ENCODE measurements around the gene ABCA4. TPM values are rescaled to one million over a fixed set of nuclear protein-coding genes. Genes with fewer than 3 reads are reported as not detected.

ABCA4 gene
- total RNA-seq, 1 donor from 2014 or later: 2.1 TPM

DNA sequence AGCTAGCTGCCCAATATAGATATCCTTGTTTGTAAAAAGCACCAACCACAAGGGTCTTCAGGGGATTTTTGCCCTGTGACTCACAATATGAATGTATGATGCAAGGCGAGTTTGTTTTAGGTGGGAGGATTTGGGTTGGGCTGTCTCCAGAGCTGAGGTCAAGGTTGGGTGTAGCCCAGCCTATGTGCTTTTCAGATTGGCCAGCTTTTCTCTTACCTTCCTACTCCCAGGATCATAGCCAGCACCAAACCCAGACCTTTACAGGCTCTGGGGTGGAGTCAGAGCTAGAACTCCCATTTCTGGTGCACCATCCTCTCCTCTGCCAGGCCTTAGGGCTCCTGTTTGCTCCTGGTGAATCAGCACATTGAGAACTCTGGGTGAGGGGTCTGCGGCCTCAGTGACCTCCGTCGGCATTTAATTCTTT is 156.2 kb downstream of the ABCA4 start:
- no peak overlapping the region for H3K4me3 ChIP-seq (ENCODE audit: low read length in 3 of 3)
- H3K9ac ChIP-seq (ENCODE audit: low read depth in 1 of 3, low read length in 3 of 3): no peak overlapping the region
- peaks cover 16 to 37% (median 35%) of the 10 kb centered on the region in 3 donors for H3K4me1 ChIP-seq (ENCODE audit: control insufficient read depth in 3 of 3, insufficient read depth in 3 of 3, low read length in 3 of 3)
- H3K36me3 ChIP-seq (ENCODE audit: control insufficient read depth in 3 of 3, insufficient read depth in 3 of 3, low read length in 3 of 3): no peaks in the 10 kb centered on the region
- no peaks in the 10 kb centered on the region for H3K27me3 ChIP-seq (ENCODE audit: control insufficient read depth in 3 of 3, insufficient read depth in 3 of 3, low read length in 3 of 3)
- H3K9me3 ChIP-seq (ENCODE audit: control insufficient read depth in 3 of 3, low read length in 3 of 3): no peaks in the 10 kb centered on the region
- no peak overlapping the region for H3K27ac ChIP-seq (ENCODE audit: low read depth, low read length)

DNA sequence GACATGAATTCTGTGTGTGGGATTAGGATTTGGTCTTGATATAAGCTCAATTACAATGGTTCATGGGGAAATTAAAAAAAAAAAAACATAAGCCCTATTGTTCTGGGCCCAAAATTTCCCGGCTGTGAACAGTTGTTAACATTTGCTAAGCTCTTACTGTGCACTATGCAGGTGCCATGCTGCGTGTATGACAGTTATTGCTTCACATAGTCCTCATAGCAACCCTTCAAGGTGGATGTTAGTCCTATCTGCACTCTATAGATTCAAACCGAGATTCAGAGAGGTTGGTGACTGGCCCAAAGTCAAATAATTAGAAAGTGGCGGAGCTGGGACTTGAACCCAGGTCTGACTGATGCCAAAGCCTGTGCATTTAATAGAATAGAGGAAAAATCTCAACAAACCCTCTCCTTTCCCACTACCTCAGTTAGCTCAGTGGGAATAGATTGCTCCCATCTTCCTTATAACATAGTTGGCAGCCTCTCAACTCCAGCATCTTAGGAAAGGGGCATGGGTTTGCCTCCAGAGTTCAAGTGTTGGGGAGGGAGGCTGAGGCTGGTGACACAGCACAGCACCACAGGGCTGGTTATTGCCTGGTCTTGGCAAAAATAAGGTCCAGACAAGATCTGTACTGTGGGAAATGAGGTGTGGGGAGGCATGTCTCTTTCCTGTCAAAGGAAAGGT is 156.7 kb downstream of the ABCA4 start:
- no peaks in the 10 kb centered on the region for H3K27me3 ChIP-seq (ENCODE audit: control insufficient read depth in 3 of 3, insufficient read depth in 3 of 3, low read length in 3 of 3)
- no peaks in the 10 kb centered on the region for H3K36me3 ChIP-seq (ENCODE audit: control insufficient read depth in 3 of 3, insufficient read depth in 3 of 3, low read length in 3 of 3)
- no peaks in the 10 kb centered on the region for H3K9me3 ChIP-seq (ENCODE audit: control insufficient read depth in 3 of 3, low read length in 3 of 3)
- no peak overlapping the region for H3K4me3 ChIP-seq (ENCODE audit: low read length in 3 of 3)
- no peak overlapping the region for H3K27ac ChIP-seq (ENCODE audit: low read depth, low read length)
- H3K4me1 ChIP-seq (ENCODE audit: control insufficient read depth in 3 of 3, insufficient read depth in 3 of 3, low read length in 3 of 3): peaks cover 13 to 32% (median 30%) of the 10 kb centered on the region in 3 donors
- no peak overlapping the region for H3K9ac ChIP-seq (ENCODE audit: low read depth in 1 of 3, low read length in 3 of 3)

DNA sequence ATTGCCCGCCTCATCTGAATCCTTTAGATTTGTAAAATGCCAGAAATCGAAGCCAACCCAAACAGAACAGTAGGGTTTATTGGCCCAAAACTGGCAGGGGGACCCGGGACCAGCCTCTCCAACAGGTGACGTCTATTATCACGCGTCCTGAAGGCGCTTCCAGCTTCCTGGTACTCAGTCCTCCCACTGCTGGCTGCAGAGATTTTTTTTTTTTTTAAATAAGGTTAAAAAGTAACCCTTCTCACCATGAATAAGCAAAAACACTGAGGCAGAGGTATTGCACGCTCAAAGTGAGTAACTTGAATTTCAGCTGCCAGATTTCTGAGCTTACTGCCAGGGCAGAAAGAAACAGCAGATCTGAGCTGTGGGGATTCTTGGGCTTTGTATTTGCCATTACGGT is 157.4 kb downstream of the ABCA4 start:
- Histone ChIP-seq H3K36me3 (ENCODE audit: control insufficient read depth in 3 of 3, insufficient read depth in 3 of 3, low read length in 3 of 3) (no peaks in the 10 kb centered on the region), H3K4me1 (ENCODE audit: control insufficient read depth in 3 of 3, insufficient read depth in 3 of 3, low read length in 3 of 3) (peaks cover 13 to 27% (median 27%) of the 10 kb centered on the region in 3 donors), H3K27ac (ENCODE audit: low read depth, low read length) (no peak overlapping the region), H3K9me3 (ENCODE audit: control insufficient read depth in 3 of 3, low read length in 3 of 3) (no peaks in the 10 kb centered on the region), H3K4me3 (ENCODE audit: low read length in 3 of 3) (no peak overlapping the region), H3K9ac (ENCODE audit: low read depth in 1 of 3, low read length in 3 of 3) (no peak overlapping the region), H3K27me3 (ENCODE audit: control insufficient read depth in 3 of 3, insufficient read depth in 3 of 3, low read length in 3 of 3) (no peaks in the 10 kb centered on the region)

DNA sequence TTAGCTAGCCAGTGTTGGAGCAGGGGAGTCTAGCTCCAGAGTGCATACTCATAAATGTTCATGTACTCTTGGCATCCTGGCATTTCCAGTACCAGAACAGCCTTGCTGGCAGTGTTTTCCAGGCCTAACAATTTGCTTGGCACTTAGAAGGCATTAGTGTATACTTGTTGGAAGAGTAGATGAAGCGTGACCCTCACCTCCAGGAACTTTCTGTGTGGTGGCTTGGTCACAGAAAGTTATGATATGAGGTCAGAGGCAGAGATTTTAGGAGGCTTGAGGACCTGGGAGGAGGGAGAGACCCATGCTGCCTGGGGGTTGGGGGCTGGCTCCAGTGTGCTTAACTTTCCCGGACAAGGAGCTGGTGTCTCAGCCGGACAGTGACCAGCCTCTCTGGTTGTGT is 159.0 kb downstream of the ABCA4 start:
- Histone ChIP-seq H3K27ac (ENCODE audit: low read depth, low read length) (no peak overlapping the region), H3K36me3 (ENCODE audit: control insufficient read depth in 3 of 3, insufficient read depth in 3 of 3, low read length in 3 of 3) (no peaks in the 10 kb centered on the region), H3K9ac (ENCODE audit: low read depth in 1 of 3, low read length in 3 of 3) (no peak overlapping the region), H3K9me3 (ENCODE audit: control insufficient read depth in 3 of 3, low read length in 3 of 3) (no peaks in the 10 kb centered on the region), H3K4me1 (ENCODE audit: control insufficient read depth in 3 of 3, insufficient read depth in 3 of 3, low read length in 3 of 3) (peaks cover 5 to 16% (median 15%) of the 10 kb centered on the region in 3 donors), H3K4me3 (ENCODE audit: low read length in 3 of 3) (no peak overlapping the region), H3K27me3 (ENCODE audit: control insufficient read depth in 3 of 3, insufficient read depth in 3 of 3, low read length in 3 of 3) (no peaks in the 10 kb centered on the region)

DNA sequence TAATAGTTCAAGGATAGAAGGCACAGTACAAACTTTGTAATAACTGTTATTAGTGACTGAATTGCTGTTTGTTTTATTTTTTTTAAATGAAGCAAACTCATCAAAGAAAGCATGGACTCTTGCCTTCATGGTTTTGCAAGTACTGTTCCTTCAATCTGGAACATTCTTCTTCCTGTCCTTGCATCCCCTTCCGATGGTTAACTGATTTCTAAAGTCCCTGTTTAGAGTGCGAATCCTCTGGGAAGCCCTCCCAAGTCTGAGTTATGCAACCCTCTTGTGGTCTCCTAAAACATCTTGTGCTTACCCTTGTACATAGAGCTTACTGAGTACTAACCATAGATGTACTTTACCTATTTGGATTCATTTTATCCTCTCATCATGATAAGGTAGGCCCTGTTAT is 159.5 kb downstream of the ABCA4 start:
- Histone ChIP-seq H3K4me3 (ENCODE audit: low read length in 3 of 3) (no peak overlapping the region), H3K27ac (ENCODE audit: low read depth, low read length) (no peak overlapping the region), H3K4me1 (ENCODE audit: control insufficient read depth in 3 of 3, insufficient read depth in 3 of 3, low read length in 3 of 3) (peaks cover 2 to 12% (median 12%) of the 10 kb centered on the region in 3 donors), H3K27me3 (ENCODE audit: control insufficient read depth in 3 of 3, insufficient read depth in 3 of 3, low read length in 3 of 3) (no peaks in the 10 kb centered on the region), H3K9ac (ENCODE audit: low read depth in 1 of 3, low read length in 3 of 3) (no peak overlapping the region), H3K36me3 (ENCODE audit: control insufficient read depth in 3 of 3, insufficient read depth in 3 of 3, low read length in 3 of 3) (no peaks in the 10 kb centered on the region), H3K9me3 (ENCODE audit: control insufficient read depth in 3 of 3, low read length in 3 of 3) (peaks cover 0 to 2% (median 0%) of the 10 kb centered on the region in 3 donors)

DNA sequence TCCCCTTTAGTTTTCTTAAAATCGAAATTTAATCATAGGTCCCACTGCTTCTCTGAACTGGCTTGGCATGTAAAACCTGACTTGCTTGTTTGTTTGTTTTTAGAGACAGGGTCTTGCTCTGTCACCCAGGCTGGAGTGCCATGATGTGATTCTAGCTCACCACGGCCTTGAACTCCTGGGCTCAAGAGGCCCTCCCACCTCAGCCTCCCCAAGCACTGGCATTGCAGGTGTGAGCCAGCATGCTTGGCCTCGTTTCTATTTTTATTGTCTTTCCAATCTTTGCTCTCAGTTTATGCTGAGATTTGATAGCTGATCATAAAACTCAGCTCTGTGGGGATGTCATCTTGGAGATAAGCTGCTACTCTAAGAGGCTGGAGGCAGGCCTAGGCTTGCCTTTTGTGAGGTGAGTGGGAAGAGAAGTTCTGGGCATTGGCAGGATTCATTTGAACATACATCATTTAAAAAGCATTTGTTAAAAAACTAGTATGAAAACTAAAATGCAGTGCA is 160.3 kb downstream of the ABCA4 start:
- Histone ChIP-seq H3K9me3 (ENCODE audit: control insufficient read depth in 3 of 3, low read length in 3 of 3) (peaks cover 0 to 4% (median 0%) of the 10 kb centered on the region in 3 donors), H3K27me3 (ENCODE audit: control insufficient read depth in 3 of 3, insufficient read depth in 3 of 3, low read length in 3 of 3) (no peaks in the 10 kb centered on the region), H3K4me1 (ENCODE audit: control insufficient read depth in 3 of 3, insufficient read depth in 3 of 3, low read length in 3 of 3) (peaks cover 2 to 6% (median 5%) of the 10 kb centered on the region in 3 donors), H3K27ac (ENCODE audit: low read depth, low read length) (no peak overlapping the region), H3K36me3 (ENCODE audit: control insufficient read depth in 3 of 3, insufficient read depth in 3 of 3, low read length in 3 of 3) (no peaks in the 10 kb centered on the region), H3K9ac (ENCODE audit: low read depth in 1 of 3, low read length in 3 of 3) (no peak overlapping the region), H3K4me3 (ENCODE audit: low read length in 3 of 3) (no peak overlapping the region)

DNA sequence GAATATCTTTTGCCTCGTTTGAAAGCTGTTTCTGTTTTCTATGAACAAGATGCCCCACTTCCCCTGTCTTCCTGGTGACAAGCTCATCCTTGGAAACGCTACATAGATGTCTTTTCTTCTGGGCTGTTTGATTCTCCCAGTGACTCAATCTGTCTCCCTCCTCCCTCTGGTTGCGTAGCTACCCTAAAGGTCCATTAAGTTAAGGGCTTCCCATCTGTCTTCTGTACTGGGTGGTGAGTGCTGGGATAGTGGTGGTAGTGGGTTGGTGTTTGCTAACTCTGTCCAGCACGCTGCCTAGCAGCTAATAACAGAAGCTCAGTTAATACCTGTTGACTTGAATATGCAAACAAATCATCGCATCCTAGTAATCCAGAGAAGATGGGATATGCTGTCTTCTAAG is 161.5 kb downstream of the ABCA4 start:
- no peak overlapping the region for H3K27ac ChIP-seq (ENCODE audit: low read depth, low read length)
- H3K27me3 ChIP-seq (ENCODE audit: control insufficient read depth in 3 of 3, insufficient read depth in 3 of 3, low read length in 3 of 3): no peaks in the 10 kb centered on the region
- H3K36me3 ChIP-seq (ENCODE audit: control insufficient read depth in 3 of 3, insufficient read depth in 3 of 3, low read length in 3 of 3): no peaks in the 10 kb centered on the region
- H3K4me3 ChIP-seq (ENCODE audit: low read length in 3 of 3): no peak overlapping the region
- peaks cover 0 to 4% (median 3%) of the 10 kb centered on the region in 3 donors for H3K9me3 ChIP-seq (ENCODE audit: control insufficient read depth in 3 of 3, low read length in 3 of 3)
- no peaks in the 10 kb centered on the region for H3K4me1 ChIP-seq (ENCODE audit: control insufficient read depth in 3 of 3, insufficient read depth in 3 of 3, low read length in 3 of 3)
- H3K9ac ChIP-seq (ENCODE audit: low read depth in 1 of 3, low read length in 3 of 3): no peak overlapping the region

DNA sequence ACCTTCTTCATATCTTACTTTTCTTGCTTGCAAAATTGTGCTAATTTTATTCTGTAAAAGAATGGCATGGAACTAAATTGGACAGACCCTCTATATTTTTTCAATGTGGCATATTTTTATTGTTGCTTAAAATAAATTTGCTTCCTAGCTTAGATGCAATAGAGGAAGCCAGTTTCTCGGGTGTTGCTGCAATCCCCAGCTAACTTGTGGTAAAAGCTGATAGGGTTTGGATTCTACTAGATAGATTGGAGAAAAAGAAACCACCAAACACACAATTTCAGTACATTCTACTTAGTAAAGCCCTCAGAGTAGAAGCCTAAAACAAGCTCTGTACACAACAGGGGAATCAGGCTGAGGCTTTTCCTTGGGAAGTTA is 162.2 kb downstream of the ABCA4 start:
- no peak overlapping the region for H3K4me3 ChIP-seq (ENCODE audit: low read length in 3 of 3)
- no peak overlapping the region for H3K9ac ChIP-seq (ENCODE audit: low read depth in 1 of 3, low read length in 3 of 3)
- H3K36me3 ChIP-seq (ENCODE audit: control insufficient read depth in 3 of 3, insufficient read depth in 3 of 3, low read length in 3 of 3): no peaks in the 10 kb centered on the region
- H3K4me1 ChIP-seq (ENCODE audit: control insufficient read depth in 3 of 3, insufficient read depth in 3 of 3, low read length in 3 of 3): no peaks in the 10 kb centered on the region
- no peaks in the 10 kb centered on the region for H3K27me3 ChIP-seq (ENCODE audit: control insufficient read depth in 3 of 3, insufficient read depth in 3 of 3, low read length in 3 of 3)
- H3K27ac ChIP-seq (ENCODE audit: low read depth, low read length): no peak overlapping the region
- H3K9me3 ChIP-seq (ENCODE audit: control insufficient read depth in 3 of 3, low read length in 3 of 3): peaks cover 0 to 4% (median 3%) of the 10 kb centered on the region in 3 donors

DNA sequence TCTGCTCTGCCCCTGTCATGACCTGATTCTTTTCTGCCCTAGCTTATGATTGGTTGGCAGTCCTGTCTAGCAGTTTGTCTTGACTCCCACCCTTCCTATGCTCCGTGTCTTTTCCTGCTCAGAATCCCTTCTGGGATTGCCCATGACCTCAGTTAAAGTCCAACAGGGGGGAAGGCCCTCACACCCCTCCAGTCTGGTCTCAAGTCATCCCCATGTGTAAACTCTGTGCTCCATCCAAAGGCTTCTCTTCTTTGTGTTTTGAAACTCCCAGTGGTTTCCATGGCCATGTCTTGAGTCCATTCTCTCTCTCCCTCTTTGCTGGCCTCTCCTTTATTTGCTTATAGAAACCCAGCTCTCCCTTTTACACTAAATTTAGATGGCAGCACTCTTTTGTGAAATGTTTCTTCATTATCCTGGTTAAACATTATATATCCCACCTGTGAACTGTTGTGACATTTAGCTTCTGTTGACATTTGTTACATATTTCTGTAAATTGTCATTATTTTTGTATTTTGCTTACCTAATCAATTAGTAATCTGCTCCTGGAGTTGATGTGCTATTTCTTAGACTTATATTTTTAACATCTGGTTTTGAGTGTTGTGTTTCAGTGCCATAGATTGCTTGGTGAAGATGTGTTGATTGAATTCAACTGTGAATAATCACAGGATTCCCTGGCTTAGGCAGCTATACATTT is 162.8 kb downstream of the ABCA4 start:
- H3K4me1 ChIP-seq (ENCODE audit: control insufficient read depth in 3 of 3, insufficient read depth in 3 of 3, low read length in 3 of 3): no peaks in the 10 kb centered on the region
- no peak overlapping the region for H3K4me3 ChIP-seq (ENCODE audit: low read length in 3 of 3)
- no peak overlapping the region for H3K27ac ChIP-seq (ENCODE audit: low read depth, low read length)
- H3K9me3 ChIP-seq (ENCODE audit: control insufficient read depth in 3 of 3, low read length in 3 of 3): peaks cover 0 to 4% (median 3%) of the 10 kb centered on the region in 3 donors
- H3K27me3 ChIP-seq (ENCODE audit: control insufficient read depth in 3 of 3, insufficient read depth in 3 of 3, low read length in 3 of 3): no peaks in the 10 kb centered on the region
- no peaks in the 10 kb centered on the region for H3K36me3 ChIP-seq (ENCODE audit: control insufficient read depth in 3 of 3, insufficient read depth in 3 of 3, low read length in 3 of 3)
- H3K9ac ChIP-seq (ENCODE audit: low read depth in 1 of 3, low read length in 3 of 3): no peak overlapping the region

DNA sequence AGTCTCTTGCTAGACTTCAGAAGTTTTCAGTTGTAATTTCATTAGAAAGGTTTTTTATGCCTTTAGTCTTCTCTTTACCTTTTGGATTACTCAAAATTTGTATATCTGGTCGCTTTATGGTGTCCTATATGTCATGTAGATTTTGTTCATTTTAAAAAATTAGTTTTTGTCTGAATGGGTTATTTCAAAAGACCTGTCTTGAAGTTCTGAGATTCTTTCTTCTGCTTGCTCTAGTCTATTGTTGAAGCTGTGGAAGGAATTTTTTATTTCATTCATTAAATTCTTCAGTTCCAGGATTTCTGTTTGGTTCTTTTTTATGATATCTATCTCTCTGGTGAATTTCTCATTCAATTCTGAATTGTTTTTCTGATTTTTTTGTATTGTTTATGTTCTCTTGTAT is 165.2 kb downstream of the ABCA4 start:
- Histone ChIP-seq H3K9me3 (ENCODE audit: control insufficient read depth in 3 of 3, low read length in 3 of 3) (peaks cover 0 to 4% (median 3%) of the 10 kb centered on the region in 3 donors), H3K36me3 (ENCODE audit: control insufficient read depth in 3 of 3, insufficient read depth in 3 of 3, low read length in 3 of 3) (no peaks in the 10 kb centered on the region), H3K27ac (ENCODE audit: low read depth, low read length) (no peak overlapping the region), H3K27me3 (ENCODE audit: control insufficient read depth in 3 of 3, insufficient read depth in 3 of 3, low read length in 3 of 3) (no peaks in the 10 kb centered on the region), H3K4me1 (ENCODE audit: control insufficient read depth in 3 of 3, insufficient read depth in 3 of 3, low read length in 3 of 3) (no peaks in the 10 kb centered on the region), H3K9ac (ENCODE audit: low read depth in 1 of 3, low read length in 3 of 3) (no peak overlapping the region), H3K4me3 (ENCODE audit: low read length in 3 of 3) (no peak overlapping the region)
